ENCODE measurements around the gene ZNF747.

The ZNF747 gene

GRCh38 chr16:30571445-30572322 lies 37.0 kb upstream of the ZNF747 start, which contains the start of gene ZNF688 (continued):
- TF ChIP-seq CREB5 (CRISPR knock-in tag; IDR thresholded peaks at IDR 0.05; ENCODE audit: low read depth) = no peak

- no peak for TF ChIP-seq TCF4 (CRISPR knock-in tag; IDR thresholded peaks at IDR 0.05; ENCODE audit: borderline replicate concordance)
- no peak for TF ChIP-seq TSHZ2 (CRISPR knock-in tag; IDR thresholded peaks at IDR 0.05)
- TF ChIP-seq ESRRG (CRISPR knock-in tag; IDR thresholded peaks at IDR 0.05) = no peak
- TF ChIP-seq ZNF565 (CRISPR knock-in tag; conservative IDR thresholded peaks at IDR 0.05; ENCODE audit: low read depth) = no peak
- TF ChIP-seq ZFP3 (CRISPR knock-in tag; IDR thresholded peaks at IDR 0.05) = no peak
- no peak for TF ChIP-seq BACH2 (CRISPR knock-in tag; IDR thresholded peaks at IDR 0.05; ENCODE audit: borderline replicate concordance)
- no peak for TF ChIP-seq CREB5 (CRISPR knock-in tag; IDR thresholded peaks at IDR 0.05; ENCODE audit: low read depth)
- TF ChIP-seq TOX (CRISPR knock-in tag; IDR thresholded peaks at IDR 0.05; ENCODE audit: borderline replicate concordance) = no peak
- TF ChIP-seq OSR1 (CRISPR knock-in tag; IDR thresholded peaks at IDR 0.05) = no peak
- no peak for TF ChIP-seq GLIS3 (CRISPR knock-in tag; IDR thresholded peaks at IDR 0.05)
- TF ChIP-seq SNAI2 (CRISPR knock-in tag; IDR thresholded peaks at IDR 0.05) = no peak
- TF ChIP-seq CSRNP3 (CRISPR knock-in tag; IDR thresholded peaks at IDR 0.05) = no peak
- TF ChIP-seq RARB (CRISPR knock-in tag; IDR thresholded peaks at IDR 0.05) = no peak
- no peak for TF ChIP-seq ZNF8 (CRISPR knock-in tag; IDR thresholded peaks at IDR 0.05)
- no peak for TF ChIP-seq ZFP30 (CRISPR knock-in tag; IDR thresholded peaks at IDR 0.05)
- TF ChIP-seq PPARA (CRISPR knock-in tag; IDR thresholded peaks at IDR 0.05; ENCODE audit: borderline replicate concordance) = no peak
- no peak for TF ChIP-seq ARNTL (CRISPR knock-in tag; IDR thresholded peaks at IDR 0.05; ENCODE audit: borderline replicate concordance, low read depth)
- no peak for TF ChIP-seq ISL1 (CRISPR knock-in tag; IDR thresholded peaks at IDR 0.05)
- no peak for TF ChIP-seq ZC3H10 (CRISPR knock-in tag; IDR thresholded peaks at IDR 0.05)
- peak; percentile 13 for ATAC-seq
These were observed 36.2 kb upstream of the ZNF747 start for GRCh38 chr16:30570636-30571444.

GRCh38 chr16:30569746-30570635 lies 35.3 kb upstream of the ZNF747 start:
- no peak for ATAC-seq
- TF ChIP-seq ZNF70 (CRISPR knock-in tag; IDR thresholded peaks at IDR 0.05) (no peak), CSRNP3 (CRISPR knock-in tag; IDR thresholded peaks at IDR 0.05) (no peak), TSHZ2 (CRISPR knock-in tag; IDR thresholded peaks at IDR 0.05) (no peak), CSDC2 (CRISPR knock-in tag; IDR thresholded peaks at IDR 0.05) (no peak), CREB5 (CRISPR knock-in tag; IDR thresholded peaks at IDR 0.05; ENCODE audit: low read depth) (no peak), ZNF565 (CRISPR knock-in tag; conservative IDR thresholded peaks at IDR 0.05; ENCODE audit: low read depth) (no peak), TCF4 (CRISPR knock-in tag; IDR thresholded peaks at IDR 0.05; ENCODE audit: borderline replicate concordance) (no peak), ZFP30 (CRISPR knock-in tag; IDR thresholded peaks at IDR 0.05) (no peak), PPARA (CRISPR knock-in tag; IDR thresholded peaks at IDR 0.05; ENCODE audit: borderline replicate concordance) (no peak), ESRRG (CRISPR knock-in tag; IDR thresholded peaks at IDR 0.05) (no peak)

Measured in SK-N-SH treated with all-trans-retinoic acid at 6 μM for 48 hours (cell line).